WTC11 (cell line): ENCODE measurements around the gene CSTPP1. TPM values are rescaled to one million over a fixed set of nuclear protein-coding genes. Genes with fewer than 3 reads are reported as not detected.

Source experiments
- ATAC-seq: fragments of 200-7000 bp; cut with Tn5 transposase; 2 replicates; pipeline ENCODE4 v1.10.0; 2021; ENCODE audit warnings: mild to moderate bottlenecking, moderate library complexity
- CTCF ChIA-PET: fragments of 300-600 bp; sonication (Branson Sonifier 250); formaldehyde crosslinking; loops from one replicate; lab custom pipeline; 2021; ENCODE audit warnings: antibody characterized with exemption; lab: Charles Lee
- POLR2A ChIA-PET: fragments of 350-600 bp; sonication (Branson Sonifier 250); formaldehyde crosslinking; loops from one replicate; lab custom pipeline; 2021; ENCODE audit warnings: antibody characterized with exemption; lab: Charles Lee
- DNase-seq: peaks from one replicate; pipeline ENCODE4 v3.0.0; 2021; ENCODE audit warnings: low spot score
- H3K27ac Mint-ChIP-seq: 2 replicates; pipeline ENCODE4 v1.8.0; 2021; ENCODE audit warnings: mixed read lengths
- H3K27me3 Mint-ChIP-seq: 2 replicates; pipeline ENCODE4 v1.8.0; 2021; ENCODE audit warnings: low read depth, mild to moderate bottlenecking, moderate library complexity, mixed read lengths
- H3K36me3 Mint-ChIP-seq: 2 replicates; pipeline ENCODE4 v1.8.0; 2021; ENCODE audit warnings: mixed read lengths
- H3K4me1 Mint-ChIP-seq: 2 replicates; pipeline ENCODE4 v1.8.0; 2022; ENCODE audit warnings: mixed read lengths
- H3K4me3 Mint-ChIP-seq: 2 replicates; pipeline ENCODE4 v1.8.0; 2021; ENCODE audit warnings: mild to moderate bottlenecking, moderate library complexity, mixed read lengths
- H3K9me3 Mint-ChIP-seq: 2 replicates; pipeline ENCODE4 v1.8.0; 2021; ENCODE audit warnings: mixed read lengths
- ATF1 ChIP-seq: sonication (generic); formaldehyde crosslinking; IDR thresholded peaks from 2 replicates; pipeline ENCODE4 v1.8.1; 2023; ENCODE audit warnings: mild to moderate bottlenecking, moderate library complexity, missing genetic modification reagents
- ETV6 ChIP-seq: sonication (generic); formaldehyde crosslinking; IDR thresholded peaks from 2 replicates; pipeline ENCODE4 v1.8.1; 2022; ENCODE audit warnings: mild to moderate bottlenecking, missing genetic modification reagents
- FOXK1 ChIP-seq: sonication (generic); formaldehyde crosslinking; IDR thresholded peaks from 2 replicates; pipeline ENCODE4 v1.8.0; 2022; ENCODE audit warnings: mild to moderate bottlenecking, moderate library complexity, missing genetic modification reagents
- GABPB1 ChIP-seq: sonication (generic); formaldehyde crosslinking; IDR thresholded peaks from 2 replicates; pipeline ENCODE4 v1.8.1; 2023; ENCODE audit warnings: mild to moderate bottlenecking, missing genetic modification reagents
- HMGA2 ChIP-seq: fragments of 250-450 bp; sonication (Bioruptor Pico); IDR thresholded peaks from 2 replicates; pipeline ENCODE4 v1.4.0; 2021; ENCODE audit warnings: mild to moderate bottlenecking, moderate library complexity
- JUN ChIP-seq: sonication (generic); formaldehyde crosslinking; IDR thresholded peaks from 2 replicates; pipeline ENCODE4 v1.8.0; 2023; ENCODE audit warnings: mild to moderate bottlenecking, missing genetic modification reagents
- MYBL2 ChIP-seq: sonication (generic); formaldehyde crosslinking; IDR thresholded peaks from 2 replicates; pipeline ENCODE4 v1.8.1; 2023; ENCODE audit warnings: mild to moderate bottlenecking, moderate library complexity, missing genetic modification reagents
- NR2C2 ChIP-seq: sonication (generic); formaldehyde crosslinking; IDR thresholded peaks from 2 replicates; pipeline ENCODE4 v1.8.0; 2022; ENCODE audit warnings: mild to moderate bottlenecking, missing genetic modification reagents
- RORB ChIP-seq: fragments of 250-450 bp; sonication (Bioruptor Pico); IDR thresholded peaks from 2 replicates; pipeline ENCODE4 v1.9.0; 2021; ENCODE audit warnings: mild to moderate bottlenecking
- total RNA-seq: library from RNA; stranded (reverse); gene quantifications from 3 replicates; pipeline ENCODE4 v1.2.3, GENCODE V29; 2021
- TF ChIP-seq, protein P1 (sequence below): sonication (generic); formaldehyde crosslinking; IDR thresholded peaks from 2 replicates; pipeline ENCODE4 v1.8.1; 2023; ENCODE audit warnings: mild to moderate bottlenecking, moderate library complexity, missing genetic modification reagents
- TF ChIP-seq, protein P2 (sequence below): sonication (generic); formaldehyde crosslinking; IDR thresholded peaks from 2 replicates; pipeline ENCODE4 v1.8.0; 2022; ENCODE audit warnings: mild to moderate bottlenecking, missing genetic modification reagents
- TF ChIP-seq, protein P3 (sequence below): sonication (generic); formaldehyde crosslinking; IDR thresholded peaks from 2 replicates; pipeline ENCODE4 v1.8.0; 2022; ENCODE audit warnings: missing genetic modification reagents
- TF ChIP-seq, protein P4 (sequence below): sonication (generic); formaldehyde crosslinking; IDR thresholded peaks from 2 replicates; pipeline ENCODE4 v1.8.1; 2023; ENCODE audit warnings: mild to moderate bottlenecking, missing genetic modification reagents, moderate library complexity
- TF ChIP-seq, protein P5 (sequence below): sonication (generic); formaldehyde crosslinking; IDR thresholded peaks from 2 replicates; pipeline ENCODE4 v1.8.1; 2022; ENCODE audit warnings: low read depth, mild to moderate bottlenecking, moderate library complexity, missing genetic modification reagents, borderline replicate concordance
- TF ChIP-seq, protein P6 (sequence below): sonication (generic); formaldehyde crosslinking; IDR thresholded peaks from 2 replicates; pipeline ENCODE4 v1.8.1; 2023; ENCODE audit warnings: mild to moderate bottlenecking, missing genetic modification reagents, moderate library complexity

CSTPP1 gene
- total RNA-seq, 1 experiment from 2014 or later: 23.6 TPM

DNA sequence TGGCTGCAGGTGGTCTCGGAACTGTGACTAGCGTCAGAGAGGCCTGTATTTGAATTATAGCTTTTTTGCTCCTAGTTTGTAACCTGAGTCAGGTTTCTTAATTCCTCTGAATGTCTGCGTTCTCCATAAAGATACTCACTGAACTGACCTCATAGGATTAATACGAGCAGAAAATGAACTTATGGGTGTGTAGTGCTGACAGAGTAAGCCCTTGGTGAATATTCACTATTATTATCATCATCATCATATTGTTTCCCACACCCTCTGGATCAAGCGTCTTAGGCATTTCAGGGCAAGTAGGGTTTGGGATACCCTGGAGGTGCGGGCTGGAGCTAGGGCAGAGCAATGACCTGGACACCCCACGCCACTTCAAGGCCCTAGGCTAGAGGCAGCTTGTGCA lies 211.1 kb downstream of the CSTPP1 start:
- no peak for DNase-seq
- POLR2A ChIA-PET: interaction anchor here (0.8 kb wide), 1 partner anchor 261 kb away, joined by 3 read pairs; no protein-coding TSS in a partner anchor
- ATAC-seq: no peak
- TF ChIP-seq, protein P1, sequence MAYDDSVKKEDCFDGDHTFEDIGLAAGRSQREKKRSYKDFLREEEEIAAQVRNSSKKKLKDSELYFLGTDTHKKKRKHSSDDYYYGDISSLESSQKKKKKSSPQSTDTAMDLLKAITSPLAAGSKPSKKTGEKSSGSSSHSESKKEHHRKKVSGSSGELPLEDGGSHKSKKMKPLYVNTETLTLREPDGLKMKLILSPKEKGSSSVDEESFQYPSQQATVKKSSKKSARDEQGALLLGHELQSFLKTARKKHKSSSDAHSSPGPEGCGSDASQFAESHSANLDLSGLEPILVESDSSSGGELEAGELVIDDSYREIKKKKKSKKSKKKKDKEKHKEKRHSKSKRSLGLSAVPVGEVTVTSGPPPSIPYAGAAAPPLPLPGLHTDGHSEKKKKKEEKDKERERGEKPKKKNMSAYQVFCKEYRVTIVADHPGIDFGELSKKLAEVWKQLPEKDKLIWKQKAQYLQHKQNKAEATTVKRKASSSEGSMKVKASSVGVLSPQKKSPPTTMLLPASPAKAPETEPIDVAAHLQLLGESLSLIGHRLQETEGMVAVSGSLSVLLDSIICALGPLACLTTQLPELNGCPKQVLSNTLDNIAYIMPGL (CRISPR knock-in tag): no peak
- TF ChIP-seq NR2C2 (CRISPR knock-in tag) (no peak), FOXK1 (CRISPR knock-in tag) (no peak), JUN (CRISPR knock-in tag) (no peak), ATF1 (no peak)
- TF ChIP-seq, protein P2, sequence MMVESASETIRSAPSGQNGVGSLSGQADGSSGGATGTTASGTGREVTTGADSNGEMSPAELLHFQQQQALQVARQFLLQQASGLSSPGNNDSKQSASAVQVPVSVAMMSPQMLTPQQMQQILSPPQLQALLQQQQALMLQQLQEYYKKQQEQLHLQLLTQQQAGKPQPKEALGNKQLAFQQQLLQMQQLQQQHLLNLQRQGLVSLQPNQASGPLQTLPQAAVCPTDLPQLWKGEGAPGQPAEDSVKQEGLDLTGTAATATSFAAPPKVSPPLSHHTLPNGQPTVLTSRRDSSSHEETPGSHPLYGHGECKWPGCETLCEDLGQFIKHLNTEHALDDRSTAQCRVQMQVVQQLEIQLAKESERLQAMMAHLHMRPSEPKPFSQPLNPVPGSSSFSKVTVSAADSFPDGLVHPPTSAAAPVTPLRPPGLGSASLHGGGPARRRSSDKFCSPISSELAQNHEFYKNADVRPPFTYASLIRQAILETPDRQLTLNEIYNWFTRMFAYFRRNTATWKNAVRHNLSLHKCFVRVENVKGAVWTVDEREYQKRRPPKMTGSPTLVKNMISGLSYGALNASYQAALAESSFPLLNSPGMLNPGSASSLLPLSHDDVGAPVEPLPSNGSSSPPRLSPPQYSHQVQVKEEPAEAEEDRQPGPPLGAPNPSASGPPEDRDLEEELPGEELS (CRISPR knock-in tag): no peak
- Mint-ChIP-seq H3K4me3 (no peak overlapping the region), H3K27ac (no peak overlapping the region), H3K27me3 (no peaks in the 10 kb centered on the region), H3K9me3 (no peaks in the 10 kb centered on the region), H3K36me3 (no peaks in the 10 kb centered on the region), H3K4me1 (peaks cover 3% of the 10 kb centered on the region; the same call in 1 of the 2 replicates)
- CTCF ChIA-PET: interaction anchor here (1.2 kb wide), 1 partner anchor 234 kb away, joined by 3 read pairs; no protein-coding TSS in a partner anchor

DNA sequence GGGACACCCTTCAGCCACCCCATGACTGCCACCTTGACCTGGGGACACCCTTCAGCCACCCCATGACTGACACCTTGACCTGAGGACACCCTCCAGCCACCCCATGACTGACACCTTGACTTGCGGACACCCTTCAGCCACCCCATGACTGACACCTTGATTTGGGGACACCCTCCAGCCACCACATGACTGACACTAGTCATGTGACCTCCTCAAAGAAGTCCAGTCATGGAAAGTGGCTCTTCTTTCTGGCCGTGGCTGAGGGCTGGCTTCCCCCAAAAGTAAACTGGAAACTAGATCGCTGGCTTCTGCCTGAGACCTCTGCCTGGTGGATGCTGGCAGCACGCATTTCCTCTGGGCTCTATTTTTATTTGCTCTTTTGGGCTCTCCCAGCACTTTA lies 211.7 kb downstream of the CSTPP1 start:
- no peaks in the 10 kb centered on the region for H3K27me3 Mint-ChIP-seq
- no peak for TF ChIP-seq ETV6 (CRISPR knock-in tag)
- TF ChIP-seq MYBL2 (CRISPR knock-in tag): no peak
- TF ChIP-seq, protein P3, sequence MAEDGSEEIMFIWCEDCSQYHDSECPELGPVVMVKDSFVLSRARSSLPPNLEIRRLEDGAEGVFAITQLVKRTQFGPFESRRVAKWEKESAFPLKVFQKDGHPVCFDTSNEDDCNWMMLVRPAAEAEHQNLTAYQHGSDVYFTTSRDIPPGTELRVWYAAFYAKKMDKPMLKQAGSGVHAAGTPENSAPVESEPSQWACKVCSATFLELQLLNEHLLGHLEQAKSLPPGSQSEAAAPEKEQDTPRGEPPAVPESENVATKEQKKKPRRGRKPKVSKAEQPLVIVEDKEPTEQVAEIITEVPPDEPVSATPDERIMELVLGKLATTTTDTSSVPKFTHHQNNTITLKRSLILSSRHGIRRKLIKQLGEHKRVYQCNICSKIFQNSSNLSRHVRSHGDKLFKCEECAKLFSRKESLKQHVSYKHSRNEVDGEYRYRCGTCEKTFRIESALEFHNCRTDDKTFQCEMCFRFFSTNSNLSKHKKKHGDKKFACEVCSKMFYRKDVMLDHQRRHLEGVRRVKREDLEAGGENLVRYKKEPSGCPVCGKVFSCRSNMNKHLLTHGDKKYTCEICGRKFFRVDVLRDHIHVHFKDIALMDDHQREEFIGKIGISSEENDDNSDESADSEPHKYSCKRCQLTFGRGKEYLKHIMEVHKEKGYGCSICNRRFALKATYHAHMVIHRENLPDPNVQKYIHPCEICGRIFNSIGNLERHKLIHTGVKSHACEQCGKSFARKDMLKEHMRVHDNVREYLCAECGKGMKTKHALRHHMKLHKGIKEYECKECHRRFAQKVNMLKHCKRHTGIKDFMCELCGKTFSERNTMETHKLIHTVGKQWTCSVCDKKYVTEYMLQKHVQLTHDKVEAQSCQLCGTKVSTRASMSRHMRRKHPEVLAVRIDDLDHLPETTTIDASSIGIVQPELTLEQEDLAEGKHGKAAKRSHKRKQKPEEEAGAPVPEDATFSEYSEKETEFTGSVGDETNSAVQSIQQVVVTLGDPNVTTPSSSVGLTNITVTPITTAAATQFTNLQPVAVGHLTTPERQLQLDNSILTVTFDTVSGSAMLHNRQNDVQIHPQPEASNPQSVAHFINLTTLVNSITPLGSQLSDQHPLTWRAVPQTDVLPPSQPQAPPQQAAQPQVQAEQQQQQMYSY (CRISPR knock-in tag): no peak
- TF ChIP-seq, protein P4, sequence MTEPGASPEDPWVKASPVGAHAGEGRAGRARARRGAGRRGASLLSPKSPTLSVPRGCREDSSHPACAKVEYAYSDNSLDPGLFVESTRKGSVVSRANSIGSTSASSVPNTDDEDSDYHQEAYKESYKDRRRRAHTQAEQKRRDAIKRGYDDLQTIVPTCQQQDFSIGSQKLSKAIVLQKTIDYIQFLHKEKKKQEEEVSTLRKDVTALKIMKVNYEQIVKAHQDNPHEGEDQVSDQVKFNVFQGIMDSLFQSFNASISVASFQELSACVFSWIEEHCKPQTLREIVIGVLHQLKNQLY (CRISPR knock-in tag): no peak
- TF ChIP-seq GABPB1: no peak
- TF ChIP-seq HMGA2 (CRISPR knock-in tag): no peak
- TF ChIP-seq RORB: no peak
- TF ChIP-seq, protein P5, sequence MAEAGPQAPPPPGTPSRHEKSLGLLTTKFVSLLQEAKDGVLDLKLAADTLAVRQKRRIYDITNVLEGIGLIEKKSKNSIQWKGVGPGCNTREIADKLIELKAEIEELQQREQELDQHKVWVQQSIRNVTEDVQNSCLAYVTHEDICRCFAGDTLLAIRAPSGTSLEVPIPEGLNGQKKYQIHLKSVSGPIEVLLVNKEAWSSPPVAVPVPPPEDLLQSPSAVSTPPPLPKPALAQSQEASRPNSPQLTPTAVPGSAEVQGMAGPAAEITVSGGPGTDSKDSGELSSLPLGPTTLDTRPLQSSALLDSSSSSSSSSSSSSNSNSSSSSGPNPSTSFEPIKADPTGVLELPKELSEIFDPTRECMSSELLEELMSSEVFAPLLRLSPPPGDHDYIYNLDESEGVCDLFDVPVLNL (CRISPR knock-in tag): no peak
- TF ChIP-seq, protein P6, sequence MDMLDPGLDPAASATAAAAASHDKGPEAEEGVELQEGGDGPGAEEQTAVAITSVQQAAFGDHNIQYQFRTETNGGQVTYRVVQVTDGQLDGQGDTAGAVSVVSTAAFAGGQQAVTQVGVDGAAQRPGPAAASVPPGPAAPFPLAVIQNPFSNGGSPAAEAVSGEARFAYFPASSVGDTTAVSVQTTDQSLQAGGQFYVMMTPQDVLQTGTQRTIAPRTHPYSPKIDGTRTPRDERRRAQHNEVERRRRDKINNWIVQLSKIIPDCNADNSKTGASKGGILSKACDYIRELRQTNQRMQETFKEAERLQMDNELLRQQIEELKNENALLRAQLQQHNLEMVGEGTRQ: peak; percentile 35; the same call in 1 of the 2 replicates
- POLR2A ChIA-PET: no interaction called here
- no peaks in the 10 kb centered on the region for H3K9me3 Mint-ChIP-seq
- CTCF ChIA-PET: no interaction called here
- no peak for DNase-seq
- H3K4me3 Mint-ChIP-seq: no peak overlapping the region
- no peak overlapping the region for H3K27ac Mint-ChIP-seq
- no peaks in the 10 kb centered on the region for H3K36me3 Mint-ChIP-seq
- peaks cover 5% of the 10 kb centered on the region for H3K4me1 Mint-ChIP-seq
- ATAC-seq: no peak
